BLaER1 (cell line): ENCODE results near the gene CGB5.
"Not testable (repeated sequence)": the region's sequence is repeated elsewhere in the genome, so short reads cannot be mapped to it uniquely, and the experiment has no call there.

Experiments used
- H3K27ac ChIP-seq: shearing (Covaris generic); formaldehyde crosslinking; 2 replicates; pipeline ENCODE4 v1.8.1; 2022
- H3K27me3 ChIP-seq: shearing (Covaris generic); formaldehyde crosslinking; 2 replicates; pipeline ENCODE4 v1.8.1; 2022
- H3K36me3 ChIP-seq: shearing (Covaris generic); formaldehyde crosslinking; 2 replicates; pipeline ENCODE4 v1.8.1; 2022
- H3K4me1 ChIP-seq: shearing (Covaris generic); formaldehyde crosslinking; 2 replicates; pipeline ENCODE4 v1.8.1; 2022
- H3K4me2 ChIP-seq: shearing (Covaris generic); formaldehyde crosslinking; 2 replicates; pipeline ENCODE4 v1.8.1; 2022
- H3K4me3 ChIP-seq: shearing (Covaris generic); formaldehyde crosslinking; 2 replicates; pipeline ENCODE4 v1.8.1; 2022
- H3K9ac ChIP-seq: shearing (Covaris generic); formaldehyde crosslinking; 2 replicates; pipeline ENCODE4 v1.8.1; 2022
- H3K9me3 ChIP-seq: shearing (Covaris generic); formaldehyde crosslinking; 2 replicates; pipeline ENCODE4 v1.8.1; 2022
- H4K20me1 ChIP-seq: shearing (Covaris generic); formaldehyde crosslinking; 2 replicates; pipeline ENCODE4 v1.8.1; 2022
- Cebpa-rat ChIP-seq: shearing (Covaris generic); IDR thresholded peaks from 2 replicates; pipeline ENCODE4 v1.8.1; 2022

Gene CGB5

DNA sequence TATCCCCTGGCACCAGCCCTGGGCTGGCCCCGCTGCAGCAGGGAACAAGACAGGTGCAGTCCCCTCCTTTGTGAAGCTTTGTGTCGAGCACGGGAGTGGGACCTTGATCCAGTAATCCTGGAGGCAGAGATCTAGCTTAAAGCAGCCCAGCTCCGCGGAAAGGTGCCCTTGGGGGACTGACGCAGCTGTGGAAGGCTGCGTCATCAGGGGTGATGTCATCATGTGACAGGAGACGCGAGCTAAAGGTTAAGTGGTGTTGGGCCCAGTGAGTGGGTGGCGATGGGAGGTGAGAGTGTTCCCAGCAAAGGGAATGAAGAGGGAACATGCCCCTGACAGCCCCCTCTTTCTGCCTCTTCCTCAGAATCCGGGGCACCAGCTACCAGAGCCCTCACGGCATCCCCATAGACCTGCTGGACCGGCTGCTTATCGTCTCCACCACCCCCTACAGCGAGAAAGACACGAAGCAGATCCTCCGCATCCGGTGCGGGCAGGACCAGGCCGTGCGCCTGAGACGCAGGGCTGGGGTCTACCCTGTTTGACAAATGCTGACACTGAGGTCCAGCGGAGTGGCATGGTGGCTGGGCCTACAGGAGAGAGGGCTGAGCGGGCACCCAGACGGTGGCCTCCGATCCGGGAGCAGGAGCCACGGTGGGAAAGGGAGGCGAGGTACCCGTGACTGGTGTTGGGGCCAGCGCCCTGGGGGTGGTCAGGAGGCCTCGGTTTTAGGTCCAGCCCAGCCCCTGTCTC is 29.4 kb upstream of the CGB5 start:
- Histone ChIP-seq H4K20me1 (peaks cover 65% of the 10 kb centered on the region), H3K27ac (no peak overlapping the region), H3K27me3 (peaks cover 24% of the 10 kb centered on the region), H3K9me3 (no peaks in the 10 kb centered on the region), H3K4me1 (peaks cover 21% of the 10 kb centered on the region), H3K4me3 (no peak overlapping the region), H3K9ac (no peak overlapping the region), H3K36me3 (peaks cover 79% of the 10 kb centered on the region), H3K4me2 (no peak overlapping the region)
- TF ChIP-seq Cebpa-rat: no peak

DNA sequence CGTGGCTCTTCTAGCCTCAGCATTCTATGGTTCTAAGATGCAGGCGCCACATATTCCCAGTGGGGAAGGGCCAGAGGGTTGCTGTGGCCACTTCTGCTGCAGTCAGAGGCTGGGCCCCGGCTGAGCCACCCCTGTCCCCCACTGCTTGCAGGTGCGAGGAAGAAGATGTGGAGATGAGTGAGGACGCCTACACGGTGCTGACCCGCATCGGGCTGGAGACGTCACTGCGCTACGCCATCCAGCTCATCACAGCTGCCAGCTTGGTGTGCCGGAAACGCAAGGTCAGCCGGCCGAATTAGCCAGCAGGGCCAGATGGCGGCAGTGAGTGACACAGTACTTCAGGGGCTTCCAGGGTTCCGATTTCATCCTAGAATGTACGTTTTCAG is 28.8 kb upstream of the CGB5 start:
- no peaks in the 10 kb centered on the region for H3K9me3 ChIP-seq
- H3K4me1 ChIP-seq: peaks cover 26% of the 10 kb centered on the region
- no peak for TF ChIP-seq Cebpa-rat
- no peak overlapping the region for H3K4me2 ChIP-seq
- H3K9ac ChIP-seq: no peak overlapping the region
- peaks cover 73% of the 10 kb centered on the region for H3K36me3 ChIP-seq
- peaks cover 65% of the 10 kb centered on the region for H4K20me1 ChIP-seq
- H3K27ac ChIP-seq: no peak overlapping the region
- peaks cover 30% of the 10 kb centered on the region for H3K27me3 ChIP-seq
- no peak overlapping the region for H3K4me3 ChIP-seq

DNA sequence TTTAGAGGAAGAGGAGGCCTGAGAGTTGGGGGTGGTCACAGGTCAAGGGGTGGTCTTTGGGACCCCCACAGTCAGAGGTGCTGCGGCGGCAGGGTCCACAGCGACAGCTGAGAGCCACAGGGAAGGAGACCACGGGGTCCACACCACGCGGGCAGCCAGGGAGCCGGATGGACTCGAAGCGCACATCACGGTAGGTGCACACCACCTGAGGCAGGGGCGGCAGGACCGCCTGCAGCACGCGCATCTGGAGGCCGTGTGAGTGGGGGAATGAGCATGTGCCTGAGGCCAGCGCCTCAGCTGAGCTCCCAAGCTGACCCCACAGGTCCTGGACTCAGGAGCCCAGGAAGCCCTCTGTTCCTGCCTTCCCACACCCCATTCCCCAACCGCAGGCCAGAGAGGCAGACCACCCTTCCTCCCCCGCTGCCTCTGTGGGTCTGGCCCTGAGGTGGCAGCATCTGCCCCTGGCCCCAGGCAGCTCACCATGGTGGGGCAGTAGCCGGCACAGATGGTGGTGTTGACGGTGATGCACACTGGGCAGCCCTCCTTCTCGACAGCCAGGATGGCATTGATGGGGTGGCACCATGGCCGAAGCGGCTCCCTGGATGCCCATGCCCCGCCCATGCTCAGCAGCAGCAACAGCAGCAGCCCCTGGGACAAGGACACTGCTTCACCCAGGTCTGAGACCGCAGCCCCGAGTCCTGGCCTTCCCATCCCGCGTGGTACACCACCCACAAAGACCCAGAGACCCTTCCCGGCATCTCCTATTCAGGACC is 27.4 kb upstream of the CGB5 start:
- H3K36me3 ChIP-seq: peaks cover 59% of the 10 kb centered on the region

DNA sequence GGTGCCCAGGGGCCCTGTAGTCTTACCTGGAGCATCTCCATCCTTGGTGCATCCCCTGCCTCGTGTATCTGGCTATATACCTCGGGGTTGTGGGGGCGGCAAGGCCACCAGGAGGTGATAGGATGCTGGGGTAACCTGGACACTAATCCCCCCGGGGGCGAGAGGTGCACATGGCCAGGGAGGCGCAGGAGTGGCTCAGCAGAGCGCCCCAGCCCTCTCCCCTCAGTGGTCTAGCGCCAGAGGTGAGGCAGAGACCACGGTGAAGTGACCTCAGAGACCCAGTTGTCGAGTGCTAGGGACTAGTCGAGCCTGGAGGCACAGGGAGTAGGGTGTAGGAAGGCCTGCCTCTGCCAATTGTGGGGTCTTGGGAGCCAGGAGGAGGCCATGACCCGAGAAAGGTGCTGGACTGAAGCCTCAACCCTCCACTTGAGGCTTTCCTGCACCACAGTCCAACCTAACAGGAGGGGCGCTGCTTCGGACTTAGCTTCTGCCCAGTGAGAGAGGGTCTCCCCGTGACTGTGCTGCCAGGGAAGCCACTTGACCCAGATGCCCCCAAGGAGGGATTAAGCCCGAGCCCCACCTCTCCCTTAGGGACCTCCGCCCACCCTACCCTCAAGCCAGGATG is 26.5 kb upstream of the CGB5 start, which contains the start of gene LHB:
LHB (minus strand) TSS at position 51 of the 625 bp plus-strand sequence; CDS start at position 41, 10 bp downstream.
- peak within 1 kb of the TSS; percentile 91 for H3K4me2 ChIP-seq
- H3K4me3 ChIP-seq: peak within 1 kb of the TSS; percentile 61
- H3K36me3 ChIP-seq: peaks cover 50% of the 10 kb centered on the region
- no peak for TF ChIP-seq Cebpa-rat
- peaks cover 55% of the 10 kb centered on the region for H4K20me1 ChIP-seq
- H3K27ac ChIP-seq: no peak within 1 kb of the TSS
- peak within 1 kb of the TSS; percentile 58 for H3K9ac ChIP-seq
- H3K27me3 ChIP-seq: peaks cover 42% of the 10 kb centered on the region
- H3K9me3 ChIP-seq: no peaks in the 10 kb centered on the region
- peaks cover 44% of the 10 kb centered on the region for H3K4me1 ChIP-seq

More for the DNA sequence above, 27.4 kb upstream of the CGB5 start:
- peaks cover 42% of the 10 kb centered on the region for H3K27me3 ChIP-seq
- peaks cover 64% of the 10 kb centered on the region for H4K20me1 ChIP-seq
- no peak overlapping the region for H3K4me3 ChIP-seq
- no peak overlapping the region for H3K9ac ChIP-seq
- no peak for TF ChIP-seq Cebpa-rat
- no peaks in the 10 kb centered on the region for H3K9me3 ChIP-seq
- H3K4me2 ChIP-seq: no peak overlapping the region
- H3K4me1 ChIP-seq: peaks cover 39% of the 10 kb centered on the region
- H3K27ac ChIP-seq: no peak overlapping the region

DNA sequence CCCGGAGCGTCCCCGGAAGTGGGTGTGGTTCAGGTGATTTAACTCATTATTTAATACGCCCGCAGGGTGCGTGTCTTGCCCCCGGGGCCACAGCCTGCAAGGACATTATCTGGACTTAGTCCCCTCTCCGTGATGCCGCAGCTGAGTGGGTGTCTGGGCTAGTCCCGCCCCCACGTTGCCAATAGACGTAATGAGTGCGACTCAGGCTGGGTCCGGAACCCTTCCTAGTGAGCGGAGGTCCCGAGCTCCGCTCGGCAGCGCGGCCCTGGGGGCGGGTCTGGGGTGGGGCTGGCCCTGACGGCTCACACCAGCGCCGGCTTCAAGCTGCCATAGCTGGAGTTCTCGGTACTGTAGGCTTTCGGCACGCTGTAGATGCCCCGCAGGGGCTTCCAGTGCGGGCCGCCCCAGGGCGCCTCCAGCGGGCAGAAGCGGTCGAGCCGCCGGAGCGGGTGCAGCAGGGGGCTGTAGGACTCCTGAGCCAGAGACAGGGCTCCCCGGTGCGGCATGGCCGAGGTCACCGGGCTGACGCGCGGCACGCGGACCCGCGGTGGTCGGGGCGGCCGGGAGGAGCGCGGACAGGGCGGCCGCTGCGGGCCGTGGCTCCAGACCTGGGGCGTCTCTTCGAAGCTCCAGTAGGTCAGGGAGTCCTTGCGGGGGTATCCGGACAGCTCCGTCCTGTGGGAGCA is 25.8 kb upstream of the CGB5 start:
- Histone ChIP-seq H4K20me1 (peaks cover 50% of the 10 kb centered on the region), H3K27ac (no peak overlapping the region), H3K4me3 (peak overlapping the region; percentile 61)

DNA sequence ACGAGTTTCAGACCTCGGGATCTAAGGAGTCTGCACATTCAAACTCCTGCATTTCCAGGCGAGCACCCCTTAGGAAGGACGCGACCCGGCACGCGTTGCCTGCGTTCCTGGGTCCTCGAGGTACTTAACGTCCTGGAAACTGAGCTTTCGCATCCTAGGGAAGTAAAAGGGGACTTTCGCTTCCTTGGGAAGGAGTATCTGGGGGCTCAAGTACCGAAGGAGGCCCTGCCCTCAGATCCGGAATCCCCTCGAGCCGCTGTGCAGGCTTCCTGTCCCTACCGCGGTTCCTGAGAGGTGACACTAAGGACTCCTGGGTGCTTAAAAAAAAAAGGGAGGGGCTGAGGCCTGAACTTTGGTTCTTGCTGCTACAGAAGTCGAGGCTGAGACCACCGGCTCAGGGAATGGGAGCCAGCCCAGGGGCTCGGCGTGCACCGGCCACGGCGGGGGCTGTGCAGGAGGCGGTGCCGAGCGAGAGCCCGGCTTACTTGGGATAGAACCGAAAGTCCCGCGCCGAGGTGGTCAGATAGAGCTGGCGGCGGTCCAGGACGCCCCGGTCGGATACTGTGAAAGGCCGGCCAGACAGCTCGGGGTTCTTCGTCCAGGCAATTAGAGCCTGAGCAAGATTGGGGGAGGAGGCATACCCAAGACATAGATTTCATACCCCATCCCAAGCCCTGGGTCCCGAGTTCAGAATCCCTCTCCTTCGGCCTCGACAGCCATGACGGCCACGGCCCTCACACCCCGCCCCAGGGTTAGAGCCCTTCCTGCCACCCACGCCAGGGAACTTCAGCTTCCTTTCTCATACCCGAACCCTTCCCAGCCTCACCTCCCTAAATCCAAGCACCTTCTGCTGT is 25.0 kb upstream of the CGB5 start:
- not testable (repeated sequence) for H3K9me3 ChIP-seq, H3K27ac ChIP-seq
- Histone ChIP-seq H3K36me3 (peaks cover 35% of the 10 kb centered on the region), H4K20me1 (peaks cover 50% of the 10 kb centered on the region), H3K4me1 (peaks cover 44% of the 10 kb centered on the region), H3K9ac (peak overlapping the region; percentile 58), H3K4me2 (peak overlapping the region; percentile 91), H3K4me3 (peak overlapping the region; percentile 61), H3K27me3 (peaks cover 42% of the 10 kb centered on the region)

More for the DNA sequence above, 25.8 kb upstream of the CGB5 start:
- TF ChIP-seq Cebpa-rat: no peak
- H3K27me3 ChIP-seq: peaks cover 42% of the 10 kb centered on the region
- peaks cover 43% of the 10 kb centered on the region for H3K36me3 ChIP-seq
- H3K4me2 ChIP-seq: peak overlapping the region; percentile 91
- H3K9me3 ChIP-seq: no peaks in the 10 kb centered on the region
- peaks cover 44% of the 10 kb centered on the region for H3K4me1 ChIP-seq
- peak overlapping the region; percentile 58 for H3K9ac ChIP-seq

DNA sequence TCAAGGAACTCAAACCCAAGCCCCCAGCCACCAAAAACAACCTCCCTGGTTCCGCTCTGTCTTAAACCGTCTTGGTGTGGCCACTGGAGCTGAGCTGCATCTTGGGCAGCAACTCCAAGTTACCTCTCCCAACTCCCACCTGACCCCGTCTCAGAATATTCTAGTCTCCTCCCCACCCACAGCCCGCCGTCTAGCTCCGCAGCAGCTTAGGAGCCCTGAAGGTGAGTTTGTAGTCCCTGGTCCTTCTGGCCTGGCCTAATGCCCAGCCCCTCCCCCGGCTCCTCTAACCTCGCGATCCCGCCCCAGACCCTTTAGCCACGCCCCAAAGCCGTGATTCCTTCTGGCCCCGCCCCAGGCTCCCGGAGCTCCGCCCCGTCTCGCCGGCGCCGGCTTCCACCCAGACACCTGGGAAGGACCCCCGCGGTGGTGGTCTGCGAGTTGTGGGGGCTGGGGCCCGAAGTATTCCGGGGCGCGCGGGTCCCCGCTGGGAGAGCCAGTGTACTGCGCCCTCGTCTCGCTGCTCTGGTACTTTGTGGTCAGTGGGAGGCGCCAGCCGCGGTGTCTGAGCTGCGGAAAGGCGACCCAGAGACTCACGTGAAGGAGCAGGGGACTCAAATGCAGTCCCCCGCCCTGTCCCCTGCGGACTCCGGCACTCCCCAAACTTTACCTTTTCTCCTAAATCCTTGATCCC is 24.3 kb upstream of the CGB5 start:
- peaks cover 45% of the 10 kb centered on the region for H4K20me1 ChIP-seq
- no peak overlapping the region for H3K27ac ChIP-seq
- H3K4me3 ChIP-seq: peak overlapping the region; percentile 61
- H3K9ac ChIP-seq: no peak overlapping the region
- no peaks in the 10 kb centered on the region for H3K9me3 ChIP-seq
- peaks cover 28% of the 10 kb centered on the region for H3K36me3 ChIP-seq
- H3K4me1 ChIP-seq: peaks cover 44% of the 10 kb centered on the region
- peaks cover 42% of the 10 kb centered on the region for H3K27me3 ChIP-seq
- TF ChIP-seq Cebpa-rat: no peak
- peak overlapping the region; percentile 91 for H3K4me2 ChIP-seq

DNA sequence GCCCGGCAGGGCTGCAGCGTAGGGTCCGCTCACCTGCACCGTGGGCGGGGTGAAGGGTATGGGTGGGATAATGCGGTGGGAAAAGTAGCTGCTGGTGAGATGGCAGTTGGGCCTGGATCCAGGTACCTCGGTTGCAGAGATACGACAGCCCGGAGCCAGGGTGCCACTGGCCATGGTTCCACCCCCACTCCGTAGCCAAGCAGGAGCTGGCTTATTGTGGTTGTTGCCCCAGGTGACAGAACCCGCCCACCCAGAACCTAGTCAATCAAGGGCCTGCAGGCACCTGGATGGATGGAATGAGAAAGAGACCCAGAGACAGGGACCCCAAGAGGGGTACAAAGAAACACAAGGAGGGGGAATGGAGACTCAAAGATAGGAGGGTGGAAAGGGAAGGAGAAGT is 23.3 kb upstream of the CGB5 start:
- peak overlapping the region; percentile 91 for H3K4me2 ChIP-seq
- H4K20me1 ChIP-seq: peaks cover 36% of the 10 kb centered on the region
- H3K27ac ChIP-seq: no peak overlapping the region
- H3K4me3 ChIP-seq: no peak overlapping the region
- no peak for TF ChIP-seq Cebpa-rat
- H3K4me1 ChIP-seq: peaks cover 44% of the 10 kb centered on the region
- no peak overlapping the region for H3K9ac ChIP-seq
- no peaks in the 10 kb centered on the region for H3K9me3 ChIP-seq
- peaks cover 18% of the 10 kb centered on the region for H3K36me3 ChIP-seq
- peaks cover 42% of the 10 kb centered on the region for H3K27me3 ChIP-seq
